DMS 273 (cell line): ENCODE data around the gene SERPINA12.

Experiments
- DNase-seq: peaks from one replicate; lab custom pipeline; 2025; ENCODE audit not compliant: unreplicated experiment; lab: John Stamatoyannopoulos, UW

The SERPINA12 gene

DNA sequence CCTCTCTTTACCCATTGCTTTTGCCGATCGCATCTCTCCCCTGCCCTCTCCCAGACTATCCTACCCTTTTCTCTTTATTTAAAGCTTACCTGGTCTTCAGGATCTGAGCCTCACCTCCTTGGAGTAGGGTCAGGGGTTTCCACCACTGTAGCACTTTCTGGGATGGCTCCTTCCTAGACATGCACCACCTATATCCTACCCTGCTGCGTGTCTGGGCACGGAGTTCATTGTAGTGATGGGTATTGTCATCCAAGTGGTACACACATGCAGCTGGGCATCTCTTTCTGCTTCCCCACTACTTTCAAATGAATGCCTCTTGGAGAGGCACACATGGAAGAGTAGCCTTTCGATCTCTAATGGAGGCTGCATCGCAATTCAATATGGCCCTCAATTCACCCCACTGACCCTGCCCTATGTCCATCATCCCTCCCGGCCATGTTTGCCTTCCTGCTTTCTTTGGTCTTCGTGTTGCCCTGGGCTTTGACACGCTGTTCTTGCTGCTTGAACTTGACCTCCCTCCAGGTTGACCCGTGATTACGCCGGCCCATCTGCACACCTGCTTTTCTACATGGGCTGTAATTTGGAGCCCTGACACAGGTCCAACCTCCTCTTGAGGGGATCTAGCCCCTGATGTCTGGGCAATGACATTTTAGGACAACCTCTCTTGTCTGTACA is 67.6 kb downstream of the SERPINA12 start:
- no peak for DNase-seq

DNA sequence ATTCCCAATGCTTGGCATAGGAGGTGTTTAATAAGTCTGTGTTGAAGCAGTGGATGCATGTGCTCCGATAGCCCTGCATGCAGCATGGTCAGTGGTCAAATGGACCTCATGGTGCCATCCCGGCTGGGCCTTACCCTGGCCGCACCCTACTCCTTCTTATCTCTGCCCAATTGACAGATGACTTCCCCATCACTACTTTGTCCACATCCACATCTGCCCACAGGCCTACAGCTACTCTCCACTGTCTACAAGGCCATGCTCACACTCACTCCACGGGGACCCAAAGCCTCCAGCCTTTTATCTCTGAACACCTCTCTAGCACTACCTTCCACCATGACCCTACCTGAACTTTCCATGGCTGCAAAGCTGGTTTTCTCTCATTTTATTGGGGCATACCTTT is 68.1 kb downstream of the SERPINA12 start:
- DNase-seq: no peak

DNA sequence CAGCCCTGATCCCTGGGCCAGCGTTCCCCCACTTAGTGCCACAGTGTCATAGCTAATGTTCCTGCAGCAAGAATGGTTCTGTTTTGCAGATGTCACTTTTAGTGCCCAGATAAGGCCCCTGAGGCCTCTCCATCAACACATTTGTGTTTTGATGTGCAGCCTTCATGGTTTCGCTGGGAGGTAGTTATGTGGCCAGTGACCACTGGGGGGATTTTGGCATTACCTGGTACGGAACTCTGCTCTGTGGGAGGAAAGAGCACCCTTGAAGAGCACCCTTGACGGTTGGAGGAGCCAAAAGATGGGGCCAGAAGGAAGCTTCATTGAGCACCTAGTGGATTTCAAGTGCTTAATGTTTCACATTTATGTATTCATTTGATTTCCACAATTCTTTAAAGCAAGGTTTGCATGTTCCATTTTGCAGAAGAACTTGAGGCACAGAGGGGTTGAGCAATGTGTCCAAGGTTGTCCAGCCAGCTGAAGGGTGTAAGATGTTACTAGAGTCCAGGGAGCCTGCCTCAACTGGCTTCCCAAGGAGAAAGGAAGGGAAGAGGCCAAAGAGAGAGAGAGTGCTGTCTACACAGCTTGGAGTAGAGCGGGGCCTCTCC is 69.7 kb downstream of the SERPINA12 start:
- DNase-seq: no peak
